H9 (cell line): ENCODE results near the gene HMBS. TPM values are rescaled to one million over a fixed set of nuclear protein-coding genes. Genes with fewer than 3 reads are reported as not detected.

Experiments
- DNase-seq: peaks from one replicate; pipeline ENCODE4 v3.0.0-alpha.2; 2017
- H2AFZ ChIP-seq: one replicate; pipeline ENCODE4 v1.6.1; 2013; ENCODE audit warnings: mild to moderate bottlenecking, low read length, control low read depth, moderate library complexity
- H2AK5ac ChIP-seq: 2 replicates; pipeline ENCODE4 v1.6.1; 2013; ENCODE audit warnings: low read length, control low read depth, mixed read lengths; ENCODE audit not compliant: insufficient read length
- H2BK120ac ChIP-seq: one replicate; pipeline ENCODE4 v1.6.1; 2013; ENCODE audit warnings: low read depth, mild to moderate bottlenecking, low read length, control low read depth, inconsistent platforms; ENCODE audit not compliant: poor library complexity, severe bottlenecking
- H2BK12ac ChIP-seq: 2 replicates; pipeline ENCODE4 v1.6.1; 2013; ENCODE audit warnings: low read length, control low read depth, mixed read lengths, low read depth; ENCODE audit not compliant: insufficient read length
- H2BK15ac ChIP-seq: 2 replicates; pipeline ENCODE4 v1.6.1; 2013; ENCODE audit warnings: low read depth, low read length, control low read depth
- H2BK20ac ChIP-seq: one replicate; pipeline ENCODE4 v1.6.1; 2013; ENCODE audit warnings: low read depth, mild to moderate bottlenecking, low read length, control low read depth, inconsistent platforms; ENCODE audit not compliant: poor library complexity, severe bottlenecking
- H2BK5ac ChIP-seq: 2 replicates; pipeline ENCODE4 v1.6.1; 2013; ENCODE audit warnings: low read length, control low read depth, mixed read lengths; ENCODE audit not compliant: insufficient read length
- H3K14ac ChIP-seq: 2 replicates; pipeline ENCODE4 v1.6.1; 2013; ENCODE audit warnings: low read length, control low read depth; ENCODE audit not compliant: insufficient read depth
- H3K18ac ChIP-seq: 2 replicates; pipeline ENCODE4 v1.6.1; 2013; ENCODE audit warnings: low read depth, mild to moderate bottlenecking, mixed read lengths, low read length, control low read depth; ENCODE audit not compliant: insufficient read length
- H3K23ac ChIP-seq: 2 replicates; pipeline ENCODE4 v1.6.1; 2013; ENCODE audit warnings: low read length, control low read depth, mixed read lengths, low read depth; ENCODE audit not compliant: insufficient read length
- H3K23me2 ChIP-seq: 2 replicates; pipeline ENCODE4 v1.6.1; 2013; ENCODE audit warnings: low read depth, mild to moderate bottlenecking, mixed read lengths, low read length, control low read depth; ENCODE audit not compliant: insufficient read length, poor library complexity, severe bottlenecking
- H3K27ac ChIP-seq: 2 replicates; pipeline ENCODE4 v1.5.1; 2013; ENCODE audit warnings: low read length, control low read depth, mixed read lengths, low read depth; ENCODE audit not compliant: insufficient read length
- H3K27me3 ChIP-seq: 2 replicates; pipeline ENCODE4 v1.6.1; 2013; ENCODE audit warnings: low read length, control low read depth, inconsistent platforms; ENCODE audit not compliant: insufficient read depth
- H3K4ac ChIP-seq: 2 replicates; pipeline ENCODE4 v1.6.1; 2013; ENCODE audit warnings: low read depth, mild to moderate bottlenecking, control low read depth, inconsistent platforms, low read length, moderate library complexity
- H3K4me1 ChIP-seq: 2 replicates; pipeline ENCODE4 v1.6.1; 2013; ENCODE audit warnings: low read length, control low read depth, inconsistent platforms; ENCODE audit not compliant: insufficient read depth
- H3K4me2 ChIP-seq: 2 replicates; pipeline ENCODE4 v1.6.1; 2013; ENCODE audit warnings: low read length, control low read depth, mixed read lengths; ENCODE audit not compliant: insufficient read length, insufficient read depth
- H3K56ac ChIP-seq: 2 replicates; pipeline ENCODE4 v1.6.1; 2013; ENCODE audit warnings: low read depth, mild to moderate bottlenecking, mixed read lengths, low read length, control low read depth; ENCODE audit not compliant: insufficient read length
- H3K79me1 ChIP-seq: 2 replicates; pipeline ENCODE4 v1.6.1; 2013; ENCODE audit warnings: low read depth, mild to moderate bottlenecking, moderate library complexity, low read length, control low read depth, inconsistent platforms; ENCODE audit not compliant: insufficient read depth, poor library complexity, severe bottlenecking
- H3K79me2 ChIP-seq: 2 replicates; pipeline ENCODE4 v1.6.1; 2013; ENCODE audit warnings: low read length, control low read depth, inconsistent platforms; ENCODE audit not compliant: insufficient read depth
- H3K9ac ChIP-seq: 2 replicates; pipeline ENCODE4 v1.6.1; 2013; ENCODE audit warnings: low read length, control low read depth, mixed read lengths; ENCODE audit not compliant: insufficient read length; ENCODE audit errors: extremely low read depth
- H3K9me3 ChIP-seq: one replicate; pipeline ENCODE4 v1.6.1; 2013; ENCODE audit warnings: low read depth, low read length, inconsistent platforms; ENCODE audit not compliant: control insufficient read depth
- H3T11ph ChIP-seq: one replicate; pipeline ENCODE4 v1.6.1; 2013; ENCODE audit warnings: mild to moderate bottlenecking, low read length, control low read depth, inconsistent platforms
- H4K20me1 ChIP-seq: one replicate; pipeline ENCODE4 v1.6.1; 2013; ENCODE audit not compliant: control insufficient read depth, insufficient read length, insufficient read depth
- H4K5ac ChIP-seq: 2 replicates; pipeline ENCODE4 v1.6.1; 2013; ENCODE audit warnings: low read depth, mild to moderate bottlenecking, mixed read lengths, low read length, control low read depth; ENCODE audit not compliant: insufficient read length
- H4K8ac ChIP-seq: replicated peaks from 2 replicates; pipeline ENCODE4 v1.6.1; 2013; ENCODE audit warnings: low read length, control low read depth, mixed read lengths, low read depth; ENCODE audit not compliant: insufficient read length
- H4K91ac ChIP-seq: 2 replicates; pipeline ENCODE4 v1.6.1; 2013; ENCODE audit warnings: low read depth, mild to moderate bottlenecking, moderate library complexity, mixed read lengths, low read length, control low read depth; ENCODE audit not compliant: insufficient read length
- H3K27ac Mint-ChIP-seq, 3 experiments: 2 replicates in 2 of 3; 3 replicates in 1 of 3; pipeline ENCODE4 v1.8.0; 2020 to 2021; ENCODE audit warnings: mixed read lengths in 3 of 3, mild to moderate bottlenecking in 1 of 3, moderate library complexity in 1 of 3
- H3K27me3 Mint-ChIP-seq: 2 replicates; pipeline ENCODE4 v1.8.0; 2021; ENCODE audit warnings: low read depth, mild to moderate bottlenecking, moderate library complexity, mixed read lengths
- H3K36me3 Mint-ChIP-seq, 3 experiments: 2 replicates in 2 of 3; 3 replicates in 1 of 3; pipeline ENCODE4 v1.8.0; 2020 to 2021; ENCODE audit warnings: low read depth in 3 of 3, mixed read lengths in 3 of 3; ENCODE audit not compliant: insufficient read depth in 1 of 3
- H3K4me1 Mint-ChIP-seq, 2 experiments: 2 replicates each; pipeline ENCODE4 v1.8.0; 2020; ENCODE audit warnings: mixed read lengths in 2 of 2
- H3K4me3 Mint-ChIP-seq, 2 experiments: 2 replicates in 1 of 2; 3 replicates in 1 of 2; pipeline ENCODE4 v1.8.0; 2020 to 2021; ENCODE audit warnings: mild to moderate bottlenecking in 2 of 2, mixed read lengths in 2 of 2, moderate library complexity in 1 of 2
- H3K9me3 Mint-ChIP-seq, 2 experiments: 2 replicates in 1 of 2; 3 replicates in 1 of 2; pipeline ENCODE4 v1.8.0; 2020; ENCODE audit warnings: mild to moderate bottlenecking in 2 of 2, mixed read lengths in 2 of 2, moderate library complexity in 1 of 2
- WGBS: extraction: QIAGEN DNeasy Blood & Tissue Kit; methylation state at CpG from one replicate; pipeline ENCODE4 v1.1.7; 2013; ENCODE audit warnings: missing lambda C conversion rate, low lambda C conversion rate, mixed read lengths; ENCODE audit not compliant: insufficient read length; ENCODE audit errors: extremely low coverage; 5-methylcytosine and 5-hydroxymethylcytosine counted together
- total RNA-seq: library from RNA; stranded (reverse); gene quantifications from 2 replicates; pipeline ENCODE4 v1.2.1, GENCODE V29; 2021
- TF ChIP-seq, protein P1 (sequence below): fragments of 200-600 bp; sonication (generic); conservative IDR thresholded peaks from 3 replicates; pipeline ENCODE4 v1.8.0; 2021; ENCODE audit warnings: antibody characterized with exemption, mild to moderate bottlenecking

HMBS gene
- total RNA-seq, 1 experiment from 2014 or later: 57.7 TPM

DNA sequence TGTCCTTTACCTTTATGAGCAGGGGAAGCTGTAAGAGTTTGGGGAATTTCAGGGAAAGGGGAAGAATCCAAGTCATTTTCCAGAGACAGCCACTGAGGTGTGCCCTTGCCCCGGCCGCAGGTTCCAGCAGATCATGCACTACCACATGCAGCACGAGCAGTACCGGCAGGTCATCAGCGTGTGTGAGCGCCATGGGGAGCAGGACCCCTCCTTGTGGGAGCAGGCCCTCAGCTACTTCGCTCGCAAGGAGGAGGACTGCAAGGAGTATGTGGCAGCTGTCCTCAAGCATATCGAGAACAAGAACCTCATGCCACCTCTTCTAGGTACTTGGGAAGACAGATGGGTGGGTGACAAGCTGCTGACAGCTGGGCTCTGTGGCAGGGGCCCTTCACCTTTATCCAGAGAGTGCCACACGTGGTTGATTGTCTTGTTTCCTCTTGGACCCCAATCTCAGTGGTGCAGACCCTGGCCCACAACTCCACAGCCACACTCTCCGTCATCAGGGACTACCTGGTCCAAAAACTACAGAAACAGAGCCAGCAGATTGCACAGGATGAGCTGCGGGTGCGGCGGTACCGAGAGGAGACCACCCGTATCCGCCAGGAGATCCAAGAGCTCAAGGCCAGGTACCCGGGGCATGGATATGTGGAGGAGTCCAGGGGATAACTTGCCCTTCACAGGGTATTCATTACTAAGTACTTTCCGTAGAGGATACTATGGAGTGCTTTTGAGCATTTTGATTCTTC, 5.8 kb upstream of the HMBS start:
- Histone ChIP-seq H3K9me3 (no peaks in the 10 kb centered on the region), H4K5ac (no peak overlapping the region), H4K8ac (no peak overlapping the region), H2BK5ac (no peak overlapping the region), H3K27me3 (no peaks in the 10 kb centered on the region), H3K14ac (no peak overlapping the region), H3T11ph (no peak overlapping the region), H3K4ac (no peak overlapping the region), H3K23ac (no peak overlapping the region), H3K9ac (no peak overlapping the region), H2BK12ac (no peak overlapping the region), H2BK120ac (no peak overlapping the region), H3K23me2 (no peaks in the 10 kb centered on the region), H3K79me1 (peaks cover 3% of the 10 kb centered on the region), H3K27ac (no peak overlapping the region), H2BK20ac (no peak overlapping the region), H4K20me1 (no peaks in the 10 kb centered on the region), H2AFZ (no peak overlapping the region), H3K4me1 (no peaks in the 10 kb centered on the region), H2AK5ac (no peak overlapping the region), H3K56ac (no peak overlapping the region), H4K91ac (no peak overlapping the region), H3K79me2 (no peaks in the 10 kb centered on the region), H2BK15ac (no peak overlapping the region), H3K4me2 (no peak overlapping the region), H3K18ac (no peak overlapping the region)
- WGBS: no CpG with 5 or more reads among the region's 19 CpGs
- Mint-ChIP-seq H3K27ac (no peak overlapping the region), H3K27me3 (no peaks in the 10 kb centered on the region), H3K4me1 (no peaks in the 10 kb centered on the region), H3K9me3 (no peaks in the 10 kb centered on the region), H3K36me3 (peaks cover 18 to 74% (median 55%) of the 10 kb centered on the region in 3 experiments; a peak in 6 of 7 replicates), H3K4me3 (no peak overlapping the region)
- DNase-seq: no peak
- TF ChIP-seq, protein P1, sequence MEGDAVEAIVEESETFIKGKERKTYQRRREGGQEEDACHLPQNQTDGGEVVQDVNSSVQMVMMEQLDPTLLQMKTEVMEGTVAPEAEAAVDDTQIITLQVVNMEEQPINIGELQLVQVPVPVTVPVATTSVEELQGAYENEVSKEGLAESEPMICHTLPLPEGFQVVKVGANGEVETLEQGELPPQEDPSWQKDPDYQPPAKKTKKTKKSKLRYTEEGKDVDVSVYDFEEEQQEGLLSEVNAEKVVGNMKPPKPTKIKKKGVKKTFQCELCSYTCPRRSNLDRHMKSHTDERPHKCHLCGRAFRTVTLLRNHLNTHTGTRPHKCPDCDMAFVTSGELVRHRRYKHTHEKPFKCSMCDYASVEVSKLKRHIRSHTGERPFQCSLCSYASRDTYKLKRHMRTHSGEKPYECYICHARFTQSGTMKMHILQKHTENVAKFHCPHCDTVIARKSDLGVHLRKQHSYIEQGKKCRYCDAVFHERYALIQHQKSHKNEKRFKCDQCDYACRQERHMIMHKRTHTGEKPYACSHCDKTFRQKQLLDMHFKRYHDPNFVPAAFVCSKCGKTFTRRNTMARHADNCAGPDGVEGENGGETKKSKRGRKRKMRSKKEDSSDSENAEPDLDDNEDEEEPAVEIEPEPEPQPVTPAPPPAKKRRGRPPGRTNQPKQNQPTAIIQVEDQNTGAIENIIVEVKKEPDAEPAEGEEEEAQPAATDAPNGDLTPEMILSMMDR: no peak
